ENCODE measurements around the gene SORCS3. TPM values are rescaled to one million over a fixed set of nuclear protein-coding genes. Genes with fewer than 3 reads are reported as not detected.

Gene SORCS3
- total and polyA plus RNA-seq, 2 of the 13 experiments (the other 11 are each of a cell fraction or from before 2014, with no cell fraction given), result 0.07 TPM; not detected in 1

- Histone ChIP-seq H2AFZ (ENCODE audit: low read length) (no peak overlapping the region), H3K9me3 (ENCODE audit: low read length) (no peaks in the 10 kb centered on the region), H3K36me3 (replicated peaks in 1 of 2; ENCODE audit: control insufficient read depth in 1 of 2, insufficient read depth in 2 of 2, low read length in 2 of 2) (no peaks in the 10 kb centered on the region), H3K27ac (ENCODE audit: extremely low read length, insufficient read depth, low read length) (no peak overlapping the region), H3K4me1 (ENCODE audit: insufficient read depth, low read length) (no peaks in the 10 kb centered on the region), H3K4me3 (replicated peaks in 1 of 3; ENCODE audit: insufficient read depth in 1 of 3, low read depth in 2 of 3, low read length in 3 of 3) (no peak overlapping the region), H3K4me2 (ENCODE audit: low read depth, low read length) (no peak overlapping the region), H3K27me3 (ENCODE audit: control insufficient read depth in 1 of 2, insufficient read depth in 2 of 2, low read length in 2 of 2) (no peaks in the 10 kb centered on the region), H3K79me2 (ENCODE audit: insufficient read depth, low read length) (no peaks in the 10 kb centered on the region), H3K9ac (ENCODE audit: insufficient read depth, low read depth, low read length) (no peak overlapping the region), H4K20me1 (ENCODE audit: insufficient read depth, low read length) (no peaks in the 10 kb centered on the region)
- FAIRE-seq (no peak), DNase-seq (ENCODE audit: low spot score) (no peak), ATAC-seq (no peak)
- intact Hi-C loops (cut with micrococcal nuclease; ENCODE audit: unreplicated experiment) (no loop called here), in situ Hi-C loops (cut with HindIII; ENCODE audit: extremely low pct_ligation_motif_present, low pct_unique_long_range_greater_than_20kb) (no loop called here)
- TF ChIP-seq ZBTB43 (CRISPR knock-in tag; conservative IDR thresholded peaks at IDR 0.05) (no peak), THAP8 (CRISPR knock-in tag; IDR thresholded peaks at IDR 0.05; ENCODE audit: borderline replicate concordance) (no peak), HIVEP1 (CRISPR knock-in tag; IDR thresholded peaks at IDR 0.05) (no peak)
- WGBS (ENCODE audit: low lambda C conversion rate), result 3% methylated on average over 3 of the region's 3 CpGs
- no TSS peak for BruUV-seq (replicated peaks)
- ChIA-PET POLR2A (no interaction called here), CTCF (ENCODE audit: low intra/inter-chr PET ratio, low total read pairs) (no interaction called here)
Measured at GRCh38 chr10:104844073-104844472, 203.0 kb downstream of the SORCS3 start.

GRCh38 chr10:104850023-104850422, 208.9 kb downstream of the SORCS3 start:
- Histone ChIP-seq H2AFZ (ENCODE audit: low read length) (no peak overlapping the region), H4K20me1 (ENCODE audit: insufficient read depth, low read length) (no peaks in the 10 kb centered on the region), H3K79me2 (ENCODE audit: insufficient read depth, low read length) (no peaks in the 10 kb centered on the region), H3K4me3 (replicated peaks in 1 of 3; ENCODE audit: insufficient read depth in 1 of 3, low read depth in 2 of 3, low read length in 3 of 3) (no peak overlapping the region), H3K36me3 (replicated peaks in 1 of 2; ENCODE audit: control insufficient read depth in 1 of 2, insufficient read depth in 2 of 2, low read length in 2 of 2) (no peaks in the 10 kb centered on the region), H3K27me3 (ENCODE audit: control insufficient read depth in 1 of 2, insufficient read depth in 2 of 2, low read length in 2 of 2) (no peaks in the 10 kb centered on the region), H3K4me2 (ENCODE audit: low read depth, low read length) (no peak overlapping the region), H3K9me3 (ENCODE audit: low read length) (no peaks in the 10 kb centered on the region), H3K9ac (ENCODE audit: insufficient read depth, low read depth, low read length) (no peak overlapping the region), H3K27ac (ENCODE audit: extremely low read length, insufficient read depth, low read length) (no peak overlapping the region), H3K4me1 (ENCODE audit: insufficient read depth, low read length) (no peaks in the 10 kb centered on the region)
- no peak for DNase-seq (ENCODE audit: low spot score)
- ChIA-PET CTCF (ENCODE audit: low intra/inter-chr PET ratio, low total read pairs) (no interaction called here), POLR2A (no interaction called here)
- TF ChIP-seq SOX5 (CRISPR knock-in tag; IDR thresholded peaks at IDR 0.05; ENCODE audit: borderline replicate concordance), result no peak
- no peak for TF ChIP-seq ZNF691 (CRISPR knock-in tag; IDR thresholded peaks at IDR 0.05; ENCODE audit: borderline replicate concordance, low read depth)
- TF ChIP-seq ZNF577 (CRISPR knock-in tag; IDR thresholded peaks at IDR 0.05; ENCODE audit: borderline replicate concordance, low read depth), result no peak
- no peak for TF ChIP-seq TP53 (CRISPR knock-in tag; conservative IDR thresholded peaks at IDR 0.05)
- no peak for TF ChIP-seq ELF3 (CRISPR knock-in tag; IDR thresholded peaks at IDR 0.05)
- TF ChIP-seq RAD51 (IDR thresholded peaks at IDR 0.05; ENCODE audit: borderline replicate concordance), result no peak
- no peak for TF ChIP-seq ZNF34 (CRISPR knock-in tag; IDR thresholded peaks at IDR 0.05; ENCODE audit: borderline replicate concordance)
- TF ChIP-seq MAZ (IDR thresholded peaks at IDR 0.05; ENCODE audit: borderline replicate concordance, low read depth, low read length), result no peak
- TF ChIP-seq MAZ (CRISPR knock-in tag; IDR thresholded peaks at IDR 0.05; ENCODE audit: low read depth), result no peak
- in situ Hi-C loops (cut with HindIII; ENCODE audit: extremely low pct_ligation_motif_present, low pct_unique_long_range_greater_than_20kb) (no loop called here), intact Hi-C loops (cut with micrococcal nuclease; ENCODE audit: unreplicated experiment) (no loop called here)
- ATAC-seq, result no peak
- BruUV-seq (replicated peaks), result no TSS peak
- 17% methylated on average over 5 of the region's 5 CpGs for WGBS (ENCODE audit: low lambda C conversion rate)
- FAIRE-seq, result no peak

All from HepG2 (cell line).